Neural cell (in vitro differentiated cells): ENCODE measurements around the gene VPS37B. TPM values are rescaled to one million over a fixed set of nuclear protein-coding genes. Genes with fewer than 3 reads are reported as not detected.
A peak's percentile ranks its signal among the peaks of the same experiment; 100 is the strongest.

Experiments
- H2AFZ ChIP-seq: fragments of 200-600, 300-800 bp; sonication (generic), shearing (Covaris generic); 2 replicates; pipeline ENCODE4 v1.6.0; 2014; ENCODE audit warnings: low read depth, mild to moderate bottlenecking, antibody characterized with exemption, low read length, moderate library complexity
- H3F3A ChIP-seq: fragments of 200-600 bp; shearing (Covaris generic); 2 replicates; pipeline ENCODE4 v1.6.1; 2016; ENCODE audit warnings: mild to moderate bottlenecking, moderate library complexity, mixed read lengths, antibody characterized with exemption, low read length; ENCODE audit not compliant: insufficient read depth, poor library complexity, severe bottlenecking
- H3K27ac ChIP-seq: fragments of 200-600, 300-800 bp; sonication (generic), shearing (Covaris generic); 2 replicates; pipeline ENCODE4 v1.5.1; 2014; ENCODE audit warnings: mild to moderate bottlenecking, low read length, moderate library complexity
- H3K27me3 ChIP-seq: fragments of 300-800, 200-600 bp; sonication (generic), shearing (Covaris generic); 2 replicates; pipeline ENCODE4 v1.6.0; 2014; ENCODE audit warnings: mild to moderate bottlenecking, low read depth, low read length, moderate library complexity; ENCODE audit not compliant: insufficient read depth
- H3K36me3 ChIP-seq: fragments of 300-800, 200-600 bp; sonication (generic), shearing (Covaris generic); 2 replicates; pipeline ENCODE4 v1.5.1; 2014; ENCODE audit warnings: mild to moderate bottlenecking, antibody characterized with exemption, low read length, moderate library complexity; ENCODE audit not compliant: insufficient read depth
- H3K4me2 ChIP-seq: fragments of 300-800, 200-600 bp; sonication (generic), shearing (Covaris generic); 2 replicates; pipeline ENCODE4 v1.6.0; 2014; ENCODE audit warnings: mild to moderate bottlenecking, low read length
- H3K4me3 ChIP-seq: fragments of 300-800, 200-600 bp; sonication (generic), shearing (Covaris generic); 2 replicates; pipeline ENCODE4 v1.5.1; 2014; ENCODE audit warnings: mild to moderate bottlenecking, low read length, moderate library complexity
- H3K79me2 ChIP-seq: fragments of 200-600 bp; shearing (Covaris generic); replicated peaks from 2 replicates; pipeline ENCODE4 v1.6.0; 2014; ENCODE audit warnings: mild to moderate bottlenecking, low read length, moderate library complexity; ENCODE audit not compliant: insufficient read depth
- H3K9ac ChIP-seq: fragments of 300-800, 200-600 bp; sonication (generic), shearing (Covaris generic); 2 replicates; pipeline ENCODE4 v1.6.1; 2016; ENCODE audit warnings: mild to moderate bottlenecking, low read length, mixed read lengths
- H3K9me2 ChIP-seq: fragments of 200-600 bp; shearing (Covaris generic); 2 replicates; pipeline ENCODE4 v1.6.1; 2016; ENCODE audit warnings: mild to moderate bottlenecking, low read length, mixed read lengths; ENCODE audit not compliant: insufficient read depth
- H3K9me3 ChIP-seq: fragments of 200-600, 300-800 bp; sonication (generic), shearing (Covaris generic); 2 replicates; pipeline ENCODE4 v1.6.1; 2016; ENCODE audit warnings: mild to moderate bottlenecking, mixed run types, low read length, moderate library complexity, mixed read lengths
- H4K20me1 ChIP-seq: fragments of 200-600 bp; shearing (Covaris generic); 2 replicates; pipeline ENCODE4 v1.6.1; 2016; ENCODE audit warnings: mild to moderate bottlenecking, mixed run types; ENCODE audit not compliant: insufficient read depth
- EP300 ChIP-seq: fragments of 450-650 bp; conservative IDR thresholded peaks from 2 replicates; pipeline ENCODE4 v1.6.1; 2014; ENCODE audit warnings: antibody characterized with exemption, mild to moderate bottlenecking, moderate library complexity; ENCODE audit not compliant: poor library complexity, severe bottlenecking
- EZH2 ChIP-seq: fragments of 200-600, 300-800 bp; shearing (Covaris generic), sonication (generic); IDR thresholded peaks from 2 replicates; pipeline ENCODE4 v1.6.1; 2014; ENCODE audit warnings: antibody characterized with exemption, low read length, borderline replicate concordance, mild to moderate bottlenecking; ENCODE audit not compliant: insufficient read depth, poor library complexity, severe bottlenecking
- MXI1 ChIP-seq: fragments of 450-650 bp; conservative IDR thresholded peaks from 2 replicates; pipeline ENCODE4 v1.6.1; 2014; ENCODE audit warnings: antibody characterized with exemption, mild to moderate bottlenecking; ENCODE audit not compliant: poor library complexity, severe bottlenecking
- POLR2AphosphoS5 ChIP-seq: IDR thresholded peaks from 2 replicates; pipeline ENCODE4 v1.6.1; 2012
- RAD21 ChIP-seq: fragments of 450-650 bp; conservative IDR thresholded peaks from 2 replicates; pipeline ENCODE4 v1.6.1; 2014; ENCODE audit warnings: antibody characterized with exemption, mild to moderate bottlenecking, moderate library complexity
- SMC3 ChIP-seq: fragments of 450-650 bp; conservative IDR thresholded peaks from 2 replicates; pipeline ENCODE4 v1.6.1; 2014; ENCODE audit warnings: antibody characterized with exemption, mild to moderate bottlenecking, moderate library complexity; ENCODE audit not compliant: poor library complexity
- TAF1 ChIP-seq: IDR thresholded peaks from 2 replicates; pipeline ENCODE4 v1.6.1; 2012; ENCODE audit warnings: low read depth
- polyA plus RNA-seq: library from polyadenylated mRNA; depleted of rRNA; stranded (reverse); fragments of >200 nt; gene quantifications from 2 replicates; pipeline ENCODE4 v1.2.3, GENCODE V29; 2014
- TF ChIP-seq, protein P1 (sequence below): fragments of 450-650 bp; IDR thresholded peaks from 2 replicates; pipeline ENCODE4 v1.5.1; 2014; ENCODE audit warnings: antibody characterized with exemption, mild to moderate bottlenecking, moderate library complexity; ENCODE audit not compliant: poor library complexity, severe bottlenecking
- TF ChIP-seq, protein P2 (sequence below): IDR thresholded peaks from 2 replicates; pipeline ENCODE4 v1.6.1; 2012; ENCODE audit warnings: borderline replicate concordance

Gene VPS37B
- polyA plus RNA-seq, 1 donor from 2014 or later, result 30.2 TPM

DNA sequence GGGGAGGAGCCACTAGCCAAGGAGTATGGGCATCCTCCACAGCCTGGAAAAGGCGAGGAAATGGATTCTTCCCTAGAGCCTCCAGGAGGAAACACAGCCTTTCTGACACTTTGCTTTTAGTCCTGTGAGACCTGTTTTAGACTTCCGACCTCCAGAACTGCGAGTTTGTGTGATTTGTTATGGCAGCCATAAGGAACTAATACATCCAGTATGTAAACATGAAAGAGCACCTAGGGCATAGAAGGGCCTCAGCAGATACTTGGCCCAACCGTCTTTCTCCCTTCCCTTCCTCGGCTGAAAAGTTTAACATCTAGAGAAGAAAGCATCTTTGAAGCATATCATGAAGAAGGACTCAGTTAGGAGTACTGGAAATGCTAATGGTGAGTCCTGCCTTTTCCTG lies 57.1 kb downstream of the VPS37B start:
- Histone ChIP-seq H3K79me2 (peaks cover 59% of the 10 kb centered on the region), H3K4me2 (no peak overlapping the region), H3K4me3 (peak overlapping the region; percentile 10), H3K9me2 (no peaks in the 10 kb centered on the region), H2AFZ (no peak overlapping the region), H3K36me3 (peaks cover 7% of the 10 kb centered on the region), H3K27me3 (no peaks in the 10 kb centered on the region), H3K9me3 (no peaks in the 10 kb centered on the region), H3K9ac (no peak overlapping the region), H3F3A (peaks cover 3% of the 10 kb centered on the region), H3K27ac (no peak overlapping the region), H4K20me1 (peaks cover 45% of the 10 kb centered on the region)
- TF ChIP-seq RAD21, result no peak
- no peak for TF ChIP-seq SMC3
- TF ChIP-seq, protein P1, sequence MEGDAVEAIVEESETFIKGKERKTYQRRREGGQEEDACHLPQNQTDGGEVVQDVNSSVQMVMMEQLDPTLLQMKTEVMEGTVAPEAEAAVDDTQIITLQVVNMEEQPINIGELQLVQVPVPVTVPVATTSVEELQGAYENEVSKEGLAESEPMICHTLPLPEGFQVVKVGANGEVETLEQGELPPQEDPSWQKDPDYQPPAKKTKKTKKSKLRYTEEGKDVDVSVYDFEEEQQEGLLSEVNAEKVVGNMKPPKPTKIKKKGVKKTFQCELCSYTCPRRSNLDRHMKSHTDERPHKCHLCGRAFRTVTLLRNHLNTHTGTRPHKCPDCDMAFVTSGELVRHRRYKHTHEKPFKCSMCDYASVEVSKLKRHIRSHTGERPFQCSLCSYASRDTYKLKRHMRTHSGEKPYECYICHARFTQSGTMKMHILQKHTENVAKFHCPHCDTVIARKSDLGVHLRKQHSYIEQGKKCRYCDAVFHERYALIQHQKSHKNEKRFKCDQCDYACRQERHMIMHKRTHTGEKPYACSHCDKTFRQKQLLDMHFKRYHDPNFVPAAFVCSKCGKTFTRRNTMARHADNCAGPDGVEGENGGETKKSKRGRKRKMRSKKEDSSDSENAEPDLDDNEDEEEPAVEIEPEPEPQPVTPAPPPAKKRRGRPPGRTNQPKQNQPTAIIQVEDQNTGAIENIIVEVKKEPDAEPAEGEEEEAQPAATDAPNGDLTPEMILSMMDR, result no peak
- TF ChIP-seq, protein P2, sequence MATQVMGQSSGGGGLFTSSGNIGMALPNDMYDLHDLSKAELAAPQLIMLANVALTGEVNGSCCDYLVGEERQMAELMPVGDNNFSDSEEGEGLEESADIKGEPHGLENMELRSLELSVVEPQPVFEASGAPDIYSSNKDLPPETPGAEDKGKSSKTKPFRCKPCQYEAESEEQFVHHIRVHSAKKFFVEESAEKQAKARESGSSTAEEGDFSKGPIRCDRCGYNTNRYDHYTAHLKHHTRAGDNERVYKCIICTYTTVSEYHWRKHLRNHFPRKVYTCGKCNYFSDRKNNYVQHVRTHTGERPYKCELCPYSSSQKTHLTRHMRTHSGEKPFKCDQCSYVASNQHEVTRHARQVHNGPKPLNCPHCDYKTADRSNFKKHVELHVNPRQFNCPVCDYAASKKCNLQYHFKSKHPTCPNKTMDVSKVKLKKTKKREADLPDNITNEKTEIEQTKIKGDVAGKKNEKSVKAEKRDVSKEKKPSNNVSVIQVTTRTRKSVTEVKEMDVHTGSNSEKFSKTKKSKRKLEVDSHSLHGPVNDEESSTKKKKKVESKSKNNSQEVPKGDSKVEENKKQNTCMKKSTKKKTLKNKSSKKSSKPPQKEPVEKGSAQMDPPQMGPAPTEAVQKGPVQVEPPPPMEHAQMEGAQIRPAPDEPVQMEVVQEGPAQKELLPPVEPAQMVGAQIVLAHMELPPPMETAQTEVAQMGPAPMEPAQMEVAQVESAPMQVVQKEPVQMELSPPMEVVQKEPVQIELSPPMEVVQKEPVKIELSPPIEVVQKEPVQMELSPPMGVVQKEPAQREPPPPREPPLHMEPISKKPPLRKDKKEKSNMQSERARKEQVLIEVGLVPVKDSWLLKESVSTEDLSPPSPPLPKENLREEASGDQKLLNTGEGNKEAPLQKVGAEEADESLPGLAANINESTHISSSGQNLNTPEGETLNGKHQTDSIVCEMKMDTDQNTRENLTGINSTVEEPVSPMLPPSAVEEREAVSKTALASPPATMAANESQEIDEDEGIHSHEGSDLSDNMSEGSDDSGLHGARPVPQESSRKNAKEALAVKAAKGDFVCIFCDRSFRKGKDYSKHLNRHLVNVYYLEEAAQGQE, result no peak

DNA sequence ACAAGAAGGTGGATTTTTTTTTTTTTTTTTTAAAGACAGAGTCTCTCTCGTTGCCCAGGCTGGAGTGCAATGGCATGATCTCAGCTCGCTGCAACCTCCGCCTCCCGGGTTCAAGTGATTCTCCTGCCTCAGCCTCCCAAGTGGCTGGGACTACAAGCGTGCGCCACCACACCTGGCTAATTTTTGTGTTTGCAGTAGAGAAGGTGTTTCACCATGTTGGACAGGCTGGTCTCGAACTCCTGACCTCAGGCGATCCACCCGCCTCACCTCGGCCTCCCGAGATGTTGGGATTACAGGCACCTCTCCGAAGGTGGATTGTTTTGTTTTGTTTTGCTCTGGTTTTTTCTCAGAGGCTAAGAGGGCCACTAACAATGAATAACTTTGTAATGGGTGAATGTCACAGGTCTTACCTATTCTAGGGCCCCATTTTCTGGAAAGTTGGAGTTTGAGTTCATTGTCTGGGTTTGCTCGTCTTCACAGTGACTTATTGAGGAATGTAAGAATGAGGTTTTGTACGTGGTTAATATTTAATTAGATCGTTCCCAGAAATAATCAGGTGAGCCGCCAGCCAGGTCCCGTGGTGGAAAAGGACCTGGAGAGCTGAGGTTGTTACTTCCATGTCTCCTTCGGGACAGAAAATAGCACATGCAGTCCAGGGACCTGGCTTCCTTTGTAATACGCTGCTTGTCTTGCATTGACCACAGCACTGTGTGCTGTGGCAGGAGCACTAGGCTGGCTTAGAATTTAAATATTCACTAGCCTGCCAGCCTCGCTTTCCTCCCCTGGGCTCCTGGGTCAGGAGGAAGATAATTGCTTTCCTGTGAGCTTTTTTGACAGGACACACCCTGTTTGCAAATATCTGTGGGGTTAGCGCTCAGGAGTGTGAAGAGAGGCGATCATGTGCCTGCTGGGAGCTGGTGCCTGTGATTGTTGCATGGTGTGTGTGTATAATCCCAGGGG lies 58.3 kb downstream of the VPS37B start:
- no peak for TF ChIP-seq TAF1
- no peak for TF ChIP-seq EP300
- TF ChIP-seq POLR2AphosphoS5, result no peak
- TF ChIP-seq, protein P1, result no peak
- TF ChIP-seq SMC3, result no peak
- no peak for TF ChIP-seq RAD21
- TF ChIP-seq MXI1, result no peak
- TF ChIP-seq, protein P2, result no peak
- TF ChIP-seq EZH2, result no peak
- H3F3A ChIP-seq, result peaks cover 3% of the 10 kb centered on the region
- no peak overlapping the region for H3K27ac ChIP-seq
- H3K36me3 ChIP-seq, result peaks cover 7% of the 10 kb centered on the region
- no peak overlapping the region for H2AFZ ChIP-seq
- peak overlapping the region; percentile 78 for H3K4me2 ChIP-seq
- H4K20me1 ChIP-seq, result peaks cover 36% of the 10 kb centered on the region
- H3K79me2 ChIP-seq, result peaks cover 56% of the 10 kb centered on the region
- no peaks in the 10 kb centered on the region for H3K9me2 ChIP-seq
- peak overlapping the region; percentile 84 for H3K4me3 ChIP-seq
- no peaks in the 10 kb centered on the region for H3K9me3 ChIP-seq
- H3K27me3 ChIP-seq, result no peaks in the 10 kb centered on the region
- H3K9ac ChIP-seq, result no peak overlapping the region
